Aorta (tissue), 5 donors: ENCODE data around the gene CHPF. TPM values are rescaled to one million over a fixed set of nuclear protein-coding genes. Genes with fewer than 3 reads are reported as not detected.
A peak's percentile ranks its signal among the peaks of the same experiment; 100 is the strongest.

Source experiments
- ATAC-seq: fragments of 200-7000 bp; cut with Tn5 transposase; one replicate; pipeline ENCODE4 v1.9.1; 2022; ENCODE audit warnings: moderate library complexity; ENCODE audit not compliant: low FRiP score
- DNase-seq, 2 donors: peaks; one replicate each; pipeline ENCODE4 v3.0.0-alpha.2; 2020
- H3K27ac ChIP-seq, 2 donors: one replicate each; pipeline ENCODE4 v1.5.1; 2013; ENCODE audit warnings: low read length in 2 of 2, mild to moderate bottlenecking in 2 of 2, moderate library complexity in 2 of 2, control low read depth in 1 of 2, inconsistent platforms in 1 of 2, low read depth in 1 of 2
- H3K27me3 ChIP-seq, 2 donors: one replicate each; pipeline ENCODE4 v1.6.1; 2013; ENCODE audit warnings: control low read depth in 1 of 2, low read length in 1 of 2, mild to moderate bottlenecking in 1 of 2, moderate library complexity in 1 of 2; ENCODE audit not compliant: insufficient read depth in 2 of 2, control insufficient read depth in 1 of 2
- H3K36me3 ChIP-seq, 2 donors: one replicate each; pipeline ENCODE4 v1.6.1; 2013; ENCODE audit warnings: control low read depth in 1 of 2, low read length in 1 of 2, mild to moderate bottlenecking in 1 of 2; ENCODE audit not compliant: insufficient read depth in 2 of 2, control insufficient read depth in 1 of 2
- H3K4me1 ChIP-seq, 2 donors: one replicate each; pipeline ENCODE4 v1.6.1; 2013; ENCODE audit warnings: low read length in 2 of 2, control low read depth in 1 of 2, mild to moderate bottlenecking in 1 of 2, moderate library complexity in 1 of 2; ENCODE audit not compliant: insufficient read depth in 2 of 2, control insufficient read depth in 1 of 2
- H3K4me3 ChIP-seq, 2 donors: one replicate each; pipeline ENCODE4 v1.5.1; 2013; ENCODE audit warnings: low read length in 2 of 2, control low read depth in 1 of 2, mild to moderate bottlenecking in 1 of 2
- H3K9me3 ChIP-seq: one replicate; pipeline ENCODE4 v1.6.1; 2013; ENCODE audit warnings: mild to moderate bottlenecking, low read length; ENCODE audit not compliant: control insufficient read depth
- WGBS, 2 donors: extraction: QIAGEN DNeasy Blood & Tissue Kit; methylation state at CpG; one replicate each; pipeline ENCODE4 v1.1.7; 2013; 5-methylcytosine and 5-hydroxymethylcytosine counted together
- intact Hi-C, 2 donors: fragments of 100-400 bp; cut with DNase I; formaldehyde crosslinking; loops; one replicate each; pipeline versions ENCODE4 v1.14.2 to v1.15.0; 2022
- polyA plus RNA-seq, 2 donors: library from polyadenylated mRNA; stranded (reverse); fragments of 200-250 nt; gene quantifications; one replicate each; pipeline ENCODE4 v1.2.3, GENCODE V29; 2013
- total RNA-seq, 2 donors: library from RNA; stranded (reverse); fragmentation: NEBNext Ultra II Directional; extraction: Animal tissue kit (Norgen Biotek cat#: 25700); gene quantifications; one replicate each; pipeline ENCODE4 v1.2.1, GENCODE V29; 2021
- donor health status: healthy with polysubstance abuse.
- donor health status: Bipolar disorder and iron deficiency.
- donor health status: DM: no; HTN: no; CAD: no.
- donor health status: DM: no; HTN: no; CAD: no.
- donor health status: DM: yes; HTN: yes; CAD: no.

Gene CHPF
- total and polyA plus RNA-seq, 4 donors, result 20.0 to 81.2 (median 73.2) TPM

GRCh38 chr2:219554350-219554749, 10.7 kb upstream of the CHPF start:
- Histone ChIP-seq H3K4me3 (no peak overlapping the region), H3K4me1 (no peaks in the 10 kb centered on the region), H3K27ac (no peak overlapping the region), H3K27me3 (no peaks in the 10 kb centered on the region), H3K9me3 (no peaks in the 10 kb centered on the region), H3K36me3 (no peaks in the 10 kb centered on the region)
- ATAC-seq (no peak), DNase-seq (peak in 1 of 2 donors; percentile 81)
- WGBS, 2 donors, result 93 to 94% methylated on average over 15 of the region's 15 CpGs
- intact Hi-C loops, result loop anchor here in 1 of 2 donors (5.0 kb wide), 1 partner anchor 43 kb away; the partner anchor contains the start of gene STK11IP

DNA sequence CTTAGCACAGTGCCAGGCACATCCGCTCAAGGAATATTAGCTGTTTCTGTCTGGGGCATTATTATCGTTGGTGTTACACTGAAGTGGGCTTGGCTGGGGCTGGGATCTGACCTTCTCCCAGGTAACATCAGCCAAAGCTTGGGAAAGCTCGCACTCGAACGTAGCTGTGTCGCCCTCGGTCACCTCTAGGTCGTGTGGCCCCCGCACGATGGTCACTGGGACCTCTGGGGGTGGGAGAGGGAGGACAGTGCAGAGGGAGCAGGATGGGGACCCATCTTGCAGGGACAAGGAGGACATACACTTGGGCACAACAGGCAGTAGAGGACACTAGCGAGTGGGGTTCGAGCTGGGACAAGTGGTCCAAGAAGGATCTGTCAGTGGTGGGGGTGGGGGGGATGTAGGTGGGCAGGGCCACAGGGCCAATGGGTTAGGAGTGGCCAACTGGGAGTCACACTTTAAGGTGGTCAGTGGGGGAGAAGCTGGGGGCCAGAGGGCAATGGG, 9.9 kb upstream of the CHPF start:
- Histone ChIP-seq H3K4me3 (no peak overlapping the region), H3K27me3 (no peaks in the 10 kb centered on the region), H3K27ac (no peak overlapping the region), H3K36me3 (no peaks in the 10 kb centered on the region), H3K4me1 (no peaks in the 10 kb centered on the region), H3K9me3 (no peaks in the 10 kb centered on the region)
- WGBS, 2 donors, result 74% methylated on average over 12 of the region's 12 CpGs
- DNase-seq (peak in 1 of 2 donors; percentile 56), ATAC-seq (no peak)
- intact Hi-C loops, result loop anchor here in 1 of 2 donors (5.0 kb wide), 1 partner anchor 44 kb away; the partner anchor contains the start of gene STK11IP

DNA sequence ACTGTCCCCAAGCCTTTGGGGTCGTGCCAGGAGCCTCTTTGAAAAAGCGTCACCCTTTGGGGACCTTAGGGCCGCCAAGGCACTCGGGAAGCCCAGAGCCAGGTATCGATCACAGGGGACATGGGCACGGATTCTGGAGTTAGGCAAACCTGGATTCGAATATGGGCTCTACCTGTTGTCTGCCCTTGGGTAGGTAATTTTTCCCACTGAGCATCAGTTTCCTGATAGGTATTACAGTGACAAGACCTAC, 9.5 kb upstream of the CHPF start:
- ATAC-seq, result no peak
- no peak for DNase-seq
- Histone ChIP-seq H3K9me3 (no peaks in the 10 kb centered on the region), H3K27ac (no peak overlapping the region), H3K4me1 (no peaks in the 10 kb centered on the region), H3K36me3 (no peaks in the 10 kb centered on the region), H3K4me3 (no peak overlapping the region), H3K27me3 (no peaks in the 10 kb centered on the region)
- 22% methylated on average over 7 of the region's 7 CpGs for WGBS, 2 donors
- intact Hi-C loops, result loop anchor here in 1 of 2 donors (5.0 kb wide), 1 partner anchor 44 kb away; the partner anchor contains the start of gene STK11IP

- intact Hi-C loops, result loop anchor here in 1 of 2 donors (5.0 kb wide), 1 partner anchor 45 kb away; the partner anchor contains the start of gene STK11IP
- H3K27me3 ChIP-seq, result no peaks in the 10 kb centered on the region
Measured at GRCh38 chr2:219552382-219553167, 9.0 kb upstream of the CHPF start.

GRCh38 chr2:219551441-219552381, 8.1 kb upstream of the CHPF start:
- no peaks in the 10 kb centered on the region for H3K9me3 ChIP-seq
- no peak overlapping the region for H3K27ac ChIP-seq
- WGBS, 2 donors, result 7 to 13% methylated on average over 51 to 54 of the region's 54 CpGs
- no peaks in the 10 kb centered on the region for H3K27me3 ChIP-seq
- DNase-seq (peak in 1 of 2 donors; percentile 85), ATAC-seq (no peak)
- peak overlapping the region; percentile 35 to 37 for H3K4me3 ChIP-seq
- H3K36me3 ChIP-seq, result no peaks in the 10 kb centered on the region
- H3K4me1 ChIP-seq, result no peaks in the 10 kb centered on the region
- intact Hi-C loops, result loop anchor here in 1 of 2 donors (5.0 kb wide), 1 partner anchor 46 kb away; the partner anchor contains the start of gene STK11IP

More at GRCh38 chr2:219552382-219553167, 9.0 kb upstream of the CHPF start:
- H3K27ac ChIP-seq, result no peak overlapping the region
- H3K4me1 ChIP-seq, result no peaks in the 10 kb centered on the region
- H3K4me3 ChIP-seq, result peak overlapping the region; percentile 35 to 37
- no peaks in the 10 kb centered on the region for H3K36me3 ChIP-seq
- ATAC-seq (peak; percentile 91), DNase-seq (peak; percentile 90 to 97)
- 0% methylated on average over 63 to 99 of the region's 99 CpGs for WGBS, 2 donors
- H3K9me3 ChIP-seq, result no peaks in the 10 kb centered on the region

DNA sequence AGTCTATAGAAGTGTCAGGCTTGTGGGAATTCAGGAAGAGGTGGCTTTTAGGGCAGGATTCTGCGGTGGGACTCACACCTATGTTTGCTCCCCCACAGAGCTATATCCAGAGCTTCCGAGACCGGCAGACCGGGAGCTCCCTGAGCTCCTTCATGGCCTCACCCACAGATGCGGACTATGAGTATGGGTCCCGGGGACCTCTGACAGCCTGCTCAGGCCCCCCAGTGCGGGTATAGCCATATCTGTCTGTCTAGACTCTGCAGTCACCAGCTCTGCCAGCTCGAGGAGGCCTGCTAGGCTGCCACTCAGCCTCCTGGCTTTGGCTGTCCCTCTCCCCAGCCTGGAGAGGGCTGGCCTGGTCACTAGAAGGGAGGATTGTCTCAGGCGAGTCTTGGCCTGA, 6.0 kb upstream of the CHPF start:
- no peaks in the 10 kb centered on the region for H3K4me1 ChIP-seq
- no peak overlapping the region for H3K4me3 ChIP-seq
- H3K36me3 ChIP-seq, result no peaks in the 10 kb centered on the region
- intact Hi-C loops, result loop anchor here in 1 of 2 donors (5.0 kb wide), 1 partner anchor 48 kb away; the partner anchor contains the start of gene STK11IP
- no peak overlapping the region for H3K27ac ChIP-seq
- no peaks in the 10 kb centered on the region for H3K27me3 ChIP-seq
- H3K9me3 ChIP-seq, result no peaks in the 10 kb centered on the region
- 89 to 92% methylated on average over 9 of the region's 9 CpGs for WGBS, 2 donors
- ATAC-seq (no peak), DNase-seq (peak in 1 of 2 donors; percentile 62)

DNA sequence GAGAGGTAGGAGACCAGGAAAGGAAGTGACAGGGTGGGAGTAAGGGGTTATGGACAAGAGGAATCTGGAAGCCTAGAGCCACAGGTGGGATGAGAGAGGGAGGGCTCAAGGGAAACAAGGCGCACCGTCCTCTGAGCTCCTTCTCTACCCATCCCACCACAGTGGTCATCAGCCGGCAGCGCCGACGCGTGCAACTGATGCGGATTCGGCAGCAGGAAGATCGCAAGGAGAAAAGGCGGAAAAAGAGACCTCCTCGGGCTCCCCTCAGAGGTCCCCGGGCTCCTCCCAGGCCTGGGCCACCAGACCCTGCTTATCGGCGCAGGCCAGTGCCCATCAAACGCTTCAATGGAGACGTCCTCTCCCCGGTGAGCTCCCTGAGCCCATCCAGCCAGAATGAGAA, 5.4 kb upstream of the CHPF start:
- Histone ChIP-seq H3K4me1 (no peaks in the 10 kb centered on the region), H3K27ac (no peak overlapping the region), H3K4me3 (no peak overlapping the region), H3K9me3 (no peaks in the 10 kb centered on the region), H3K27me3 (no peaks in the 10 kb centered on the region), H3K36me3 (no peaks in the 10 kb centered on the region)
- peak in 1 of 2 donors; percentile 67 for DNase-seq
- WGBS, 2 donors, result 94 to 97% methylated on average over 18 of the region's 18 CpGs
- intact Hi-C loops, result no loop called here
- ATAC-seq, result no peak

DNA sequence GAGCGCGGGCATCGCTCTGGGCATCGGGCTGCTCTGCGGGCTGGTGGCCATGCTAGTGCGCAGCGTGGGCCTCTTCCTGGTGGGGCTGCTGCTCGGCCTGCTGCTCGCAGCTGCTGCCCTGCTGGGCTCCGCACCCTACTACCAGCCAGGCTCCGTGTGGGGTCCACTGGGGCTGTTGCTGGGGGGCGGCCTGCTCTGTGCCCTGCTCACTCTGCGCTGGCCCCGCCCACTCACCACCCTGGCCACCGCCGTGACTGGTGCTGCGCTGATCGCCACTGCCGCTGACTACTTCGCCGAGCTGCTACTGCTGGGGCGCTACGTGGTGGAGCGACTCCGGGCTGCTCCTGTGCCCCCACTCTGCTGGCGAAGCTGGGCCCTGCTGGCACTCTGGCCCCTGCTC, 4.0 kb upstream of the CHPF start:
- 97 to 98% methylated on average over 26 of the region's 26 CpGs for WGBS, 2 donors
- H3K36me3 ChIP-seq, result no peaks in the 10 kb centered on the region
- DNase-seq (no peak), ATAC-seq (no peak)
- H3K27ac ChIP-seq, result no peak overlapping the region
- no peaks in the 10 kb centered on the region for H3K9me3 ChIP-seq
- no peaks in the 10 kb centered on the region for H3K4me1 ChIP-seq
- intact Hi-C loops, result no loop called here
- H3K4me3 ChIP-seq, result no peak overlapping the region
- H3K27me3 ChIP-seq, result no peaks in the 10 kb centered on the region
